PC-9 (cell line): ENCODE results near the gene NBDY. TPM values are rescaled to one million over a fixed set of nuclear protein-coding genes. Genes with fewer than 3 reads are reported as not detected.

Experiments used
- BruUV-seq: library from RNA; stranded (reverse); fragments of 400-500 nt; replicated peaks from 2 replicates; lab custom pipeline; 2021; lab: Mats Ljungman, UMichigan
- CTCF ChIA-PET: fragments of 300-600 bp; sonication (Branson Sonifier 250); formaldehyde crosslinking; loops from one replicate; lab custom pipeline; 2022; ENCODE audit warnings: antibody characterized with exemption; lab: Charles Lee
- POLR2A ChIA-PET: fragments of 300-600 bp; sonication (Branson Sonifier 250); formaldehyde crosslinking; loops from one replicate; lab custom pipeline; 2022; ENCODE audit warnings: antibody characterized with exemption; ENCODE audit not compliant: unreplicated experiment; lab: Charles Lee
- DNase-seq, 2 experiments: peaks; one replicate each; pipeline versions ENCODE4 v3.0.0 to v3.0.0-alpha.2; 2015 to 2022; ENCODE audit warnings: mixed read lengths in 1 of 2
- H2AFZ ChIP-seq: fragments of 200-600 bp; sonication (generic); 2 replicates; pipeline ENCODE4 v1.8.1; 2017; ENCODE audit warnings: antibody characterized with exemption
- H3F3A ChIP-seq: fragments of 200-600 bp; sonication (generic); 2 replicates; pipeline ENCODE4 v1.8.1; 2017; ENCODE audit warnings: antibody characterized with exemption, mild to moderate bottlenecking, low read depth; ENCODE audit not compliant: insufficient read depth
- H3K27ac ChIP-seq: fragments of 200-600 bp; sonication (generic); 2 replicates; pipeline ENCODE4 v1.6.1; 2016; ENCODE audit warnings: mixed run types
- H3K27me3 ChIP-seq: fragments of 200-600 bp; sonication (generic); 2 replicates; pipeline ENCODE4 v1.6.1; 2016; ENCODE audit warnings: low read depth, mixed run types; ENCODE audit not compliant: insufficient read depth
- H3K36me3 ChIP-seq: fragments of 200-600 bp; sonication (generic); 2 replicates; pipeline ENCODE4 v1.6.1; 2016; ENCODE audit warnings: low read depth, mixed run types
- H3K4me1 ChIP-seq: fragments of 200-600 bp; sonication (generic); replicated peaks from 2 replicates; pipeline ENCODE4 v1.6.1; 2016; ENCODE audit warnings: mixed run types; ENCODE audit not compliant: insufficient read depth
- H3K4me2 ChIP-seq: fragments of 200-600 bp; sonication (generic); 2 replicates; pipeline ENCODE4 v1.6.1; 2017; ENCODE audit warnings: mixed run types
- H3K4me3 ChIP-seq: fragments of 200-600 bp; sonication (generic); 2 replicates; pipeline ENCODE4 v1.6.1; 2016; ENCODE audit warnings: mixed run types
- H3K79me2 ChIP-seq: fragments of 200-600 bp; sonication (generic); 2 replicates; pipeline ENCODE4 v1.6.1; 2017; ENCODE audit warnings: low read depth, mixed run types
- H3K9me2 ChIP-seq: fragments of 200-600 bp; sonication (generic); 2 replicates; pipeline ENCODE4 v1.8.1; 2017; ENCODE audit warnings: mild to moderate bottlenecking; ENCODE audit not compliant: insufficient read depth
- H3K9me3 ChIP-seq: fragments of 200-600 bp; sonication (generic); 2 replicates; pipeline ENCODE4 v1.8.1; 2016; ENCODE audit warnings: low read depth; ENCODE audit not compliant: insufficient read depth
- H4K20me1 ChIP-seq: fragments of 200-600 bp; sonication (generic); 2 replicates; pipeline ENCODE4 v1.8.1; 2017; ENCODE audit not compliant: insufficient read depth
- CTCF ChIP-seq: fragments of 200-600 bp; sonication (generic); conservative IDR thresholded peaks from 2 replicates; pipeline ENCODE4 v1.6.1; 2017; ENCODE audit warnings: mixed run types, antibody characterized with exemption, mild to moderate bottlenecking, moderate library complexity
- EZH2 ChIP-seq: fragments of 200-600 bp; sonication (generic); IDR thresholded peaks from 2 replicates; pipeline ENCODE4 v1.8.0; 2017; ENCODE audit warnings: antibody characterized with exemption, low read depth
- intact Hi-C: fragments of 100-400 bp; cut with micrococcal nuclease; formaldehyde crosslinking; loops from one replicate; pipeline ENCODE4 v1.10.0; 2022; ENCODE audit not compliant: unreplicated experiment
- total RNA-seq: library from RNA; stranded (reverse); gene quantifications from 2 replicates; pipeline ENCODE4 v1.2.3, GENCODE V29; 2021

The NBDY gene
- total RNA-seq, 1 experiment from 2014 or later = 76.6 TPM

- H3F3A ChIP-seq = no peaks in the 10 kb centered on the region
- no peaks in the 10 kb centered on the region for H4K20me1 ChIP-seq
- intact Hi-C loops = loop anchor here (10.0 kb wide), 7 partner anchors 214 to 1264 kb away; partner anchors contain the start of genes FAAH2 and ZXDA
- H3K4me3 ChIP-seq = no peak overlapping the region
- no peak overlapping the region for H3K27ac ChIP-seq
- ChIA-PET CTCF (no interaction called here), POLR2A (no interaction called here)
- H3K9me3 ChIP-seq = no peaks in the 10 kb centered on the region
- H3K4me1 ChIP-seq = no peaks in the 10 kb centered on the region
- DNase-seq = no peak
- no peaks in the 10 kb centered on the region for H3K79me2 ChIP-seq
- BruUV-seq = no TSS peak
- H3K9me2 ChIP-seq = no peaks in the 10 kb centered on the region
- no peaks in the 10 kb centered on the region for H3K27me3 ChIP-seq
- no peak overlapping the region for H3K4me2 ChIP-seq
- no peaks in the 10 kb centered on the region for H3K36me3 ChIP-seq
- TF ChIP-seq CTCF (no peak), EZH2 (no peak)
- H2AFZ ChIP-seq = no peak overlapping the region
These were observed 32.1 kb downstream of the NBDY start for GRCh38 chrX:56761167-56761566.

- Histone ChIP-seq H3K27ac (no peak overlapping the region), H3F3A (no peaks in the 10 kb centered on the region), H3K4me3 (no peak overlapping the region), H3K9me2 (no peaks in the 10 kb centered on the region), H3K79me2 (no peaks in the 10 kb centered on the region), H2AFZ (no peak overlapping the region), H3K9me3 (no peaks in the 10 kb centered on the region), H3K4me1 (no peaks in the 10 kb centered on the region), H3K4me2 (no peak overlapping the region), H3K27me3 (no peaks in the 10 kb centered on the region), H3K36me3 (no peaks in the 10 kb centered on the region), H4K20me1 (no peaks in the 10 kb centered on the region)
- TF ChIP-seq EZH2 = no peak
- no peak for TF ChIP-seq CTCF
- BruUV-seq = no TSS peak
- DNase-seq = no peak
- POLR2A ChIA-PET = no interaction called here
- CTCF ChIA-PET = no interaction called here
- intact Hi-C loops = loop anchor here (10.0 kb wide), 7 partner anchors 213 to 1263 kb away; partner anchors contain the start of genes FAAH2 and ZXDA
These were observed 33.2 kb downstream of the NBDY start for GRCh38 chrX:56762220-56762619.

- no peak overlapping the region for H3K4me2 ChIP-seq
- H3K9me3 ChIP-seq = no peaks in the 10 kb centered on the region
- CTCF ChIA-PET = interaction anchor here (0.9 to 1.0 kb wide), 2 partner anchors 35 to 215 kb away, joined by 3 to 4 read pairs; no protein-coding TSS in a partner anchor
- no peaks in the 10 kb centered on the region for H3F3A ChIP-seq
- H3K4me1 ChIP-seq = no peaks in the 10 kb centered on the region
- POLR2A ChIA-PET = no interaction called here
- no peak overlapping the region for H3K27ac ChIP-seq
- BruUV-seq = no TSS peak
- no peaks in the 10 kb centered on the region for H3K27me3 ChIP-seq
- no peaks in the 10 kb centered on the region for H4K20me1 ChIP-seq
- intact Hi-C loops = loop anchor here (10.0 kb wide), 7 partner anchors 212 to 1262 kb away; partner anchors contain the start of genes FAAH2 and ZXDA
- no peak overlapping the region for H2AFZ ChIP-seq
- TF ChIP-seq EZH2 = no peak
- no peak for TF ChIP-seq CTCF
- no peak overlapping the region for H3K4me3 ChIP-seq
- no peaks in the 10 kb centered on the region for H3K79me2 ChIP-seq
- DNase-seq = no peak
- H3K36me3 ChIP-seq = no peaks in the 10 kb centered on the region
- no peaks in the 10 kb centered on the region for H3K9me2 ChIP-seq
These were observed 33.9 kb downstream of the NBDY start for GRCh38 chrX:56762707-56763555.
